H1 (cell line): ENCODE results near the gene ALDOC. TPM values are rescaled to one million over a fixed set of nuclear protein-coding genes. Genes with fewer than 3 reads are reported as not detected.

Experiments used
- CTCF ChIA-PET: fragments of 300-600 bp; sonication (Branson Sonifier 250); formaldehyde crosslinking; loops from one replicate; lab custom pipeline; 2021; ENCODE audit not compliant: partially characterized antibody; lab: Charles Lee
- POLR2A ChIA-PET: fragments of 300-600 bp; sonication (Branson Sonifier 250); formaldehyde crosslinking; loops from one replicate; lab custom pipeline; 2021; ENCODE audit warnings: inconsistent platforms; ENCODE audit not compliant: partially characterized antibody; lab: Charles Lee
- DNase-seq, 2 experiments: peaks; one replicate each; pipeline versions ENCODE4 v3.0.0 to v3.0.0-alpha.2; 2010 to 2022; ENCODE audit warnings: low spot score in 2 of 2, low read depth in 1 of 2, mixed read lengths in 1 of 2
- FAIRE-seq: peaks from 2 replicates; lab custom pipeline; 2011; peaks lifted over from hg19 to GRCh38; lab: Jason Lieb, UNC
- H2AFZ ChIP-seq: 2 replicates; pipeline ENCODE4 v1.8.1; 2012; ENCODE audit warnings: low read length, inconsistent platforms
- H2AK5ac ChIP-seq: 2 replicates; pipeline ENCODE4 v1.6.1; 2013; ENCODE audit warnings: low read depth, low read length
- H2BK120ac ChIP-seq: replicated peaks from 2 replicates; pipeline ENCODE3; 2013; ENCODE audit warnings: low read depth, low read length, inconsistent platforms
- H2BK12ac ChIP-seq: 2 replicates; pipeline ENCODE4 v1.6.1; 2013; ENCODE audit warnings: low read depth, low read length
- H2BK15ac ChIP-seq: 2 replicates; pipeline ENCODE4 v1.6.1; 2013; ENCODE audit warnings: low read length
- H2BK20ac ChIP-seq: 2 replicates; pipeline ENCODE4 v1.6.1; 2013; ENCODE audit warnings: low read length
- H2BK5ac ChIP-seq: 2 replicates; pipeline ENCODE4 v1.6.1; 2013; ENCODE audit warnings: low read depth, low read length
- H3K14ac ChIP-seq: 2 replicates; pipeline ENCODE4 v1.6.1; 2013; ENCODE audit warnings: inconsistent platforms; ENCODE audit not compliant: insufficient read length
- H3K18ac ChIP-seq: 2 replicates; pipeline ENCODE4 v1.6.1; 2013; ENCODE audit warnings: low read length; ENCODE audit errors: extremely low read depth
- H3K23ac ChIP-seq: 2 replicates; pipeline ENCODE4 v1.6.1; 2013; ENCODE audit warnings: inconsistent platforms; ENCODE audit not compliant: insufficient read length
- H3K23me2 ChIP-seq: 2 replicates; pipeline ENCODE4 v1.6.1; 2013; ENCODE audit warnings: low read depth, low read length
- H3K27ac ChIP-seq: 2 replicates; pipeline ENCODE4 v1.6.1; 2011; ENCODE audit warnings: low read depth, low read length, inconsistent platforms
- H3K27me3 ChIP-seq, 4 experiments: replicated peaks in 1 of 4; 1 replicate in 1 of 4; 2 replicates in 3 of 4; pipeline versions ENCODE4 v1.6.1 to v1.8.1; 2011 to 2013; ENCODE audit warnings: low read length in 3 of 4, mild to moderate bottlenecking in 3 of 4, inconsistent platforms in 2 of 4, mixed read lengths in 2 of 4, moderate library complexity in 1 of 4; ENCODE audit not compliant: control insufficient read depth in 3 of 4, insufficient read depth in 3 of 4; ENCODE audit errors: extremely low read depth in 1 of 4
- H3K36me3 ChIP-seq, 4 experiments: 2 replicates each; pipeline versions ENCODE4 v1.6.1 to v1.8.1; 2011 to 2013; ENCODE audit warnings: mild to moderate bottlenecking in 4 of 4, low read length in 3 of 4, moderate library complexity in 2 of 4, control low read depth in 1 of 4, inconsistent platforms in 1 of 4; ENCODE audit not compliant: insufficient read depth in 4 of 4, control insufficient read depth in 2 of 4
- H3K4ac ChIP-seq: replicated peaks from 2 replicates; pipeline ENCODE3; 2013; ENCODE audit warnings: low read length, low read depth, mixed read lengths, inconsistent platforms; ENCODE audit not compliant: insufficient read length
- H3K4me1 ChIP-seq, 4 experiments: replicated peaks in 1 of 4; 1 replicate in 1 of 4; 2 replicates in 3 of 4; pipeline versions ENCODE4 v1.6.1 to v1.8.1; 2011 to 2013; ENCODE audit warnings: low read length in 3 of 4, inconsistent platforms in 2 of 4, mixed read lengths in 1 of 4; ENCODE audit not compliant: insufficient read depth in 4 of 4, control insufficient read depth in 3 of 4
- H3K4me2 ChIP-seq, 2 experiments: 2 replicates each; pipeline versions ENCODE4 v1.6.1 to v1.8.1; 2011 to 2013; ENCODE audit warnings: low read depth in 2 of 2, low read length in 2 of 2, control low read depth in 1 of 2, inconsistent platforms in 1 of 2, mild to moderate bottlenecking in 1 of 2; ENCODE audit not compliant: insufficient read depth in 1 of 2
- H3K4me3 ChIP-seq, 4 experiments: fragments of 200-600, 300-600 bp in 1 of 4; sonication (generic), shearing (Covaris generic), sonication (Bioruptor Twin) in 1 of 4; 2 replicates each; pipeline versions ENCODE4 v1.5.1 to v1.8.1; 2011 to 2016; ENCODE audit warnings: low read length in 4 of 4, low read depth in 3 of 4, control low read depth in 2 of 4, inconsistent platforms in 2 of 4, mild to moderate bottlenecking in 2 of 4, mixed read lengths in 1 of 4, moderate library complexity in 1 of 4; ENCODE audit not compliant: insufficient read depth in 2 of 4; ENCODE audit errors: extremely low read depth in 1 of 4
- H3K56ac ChIP-seq: replicated peaks from 2 replicates; pipeline ENCODE3; 2013; ENCODE audit warnings: low read depth, mild to moderate bottlenecking, mixed read lengths, low read length, inconsistent platforms; ENCODE audit not compliant: insufficient read length
- H3K79me1 ChIP-seq: 2 replicates; pipeline ENCODE4 v1.6.1; 2013; ENCODE audit warnings: low read depth, low read length, control low read depth
- H3K79me2 ChIP-seq, 2 experiments: 2 replicates each; pipeline versions ENCODE4 v1.6.1 to v1.8.1; 2012 to 2013; ENCODE audit warnings: low read length in 2 of 2, mild to moderate bottlenecking in 2 of 2, inconsistent platforms in 1 of 2; ENCODE audit not compliant: insufficient read depth in 2 of 2, control insufficient read depth in 1 of 2
- H3K9ac ChIP-seq, 4 experiments: replicated peaks in 1 of 4; 1 replicate in 1 of 4; 2 replicates in 3 of 4; pipeline versions ENCODE4 v1.6.1 to v1.8.1; 2011 to 2013; ENCODE audit warnings: low read depth in 3 of 4, low read length in 3 of 4, control low read depth in 2 of 4, mild to moderate bottlenecking in 2 of 4, moderate library complexity in 2 of 4, inconsistent platforms in 1 of 4; ENCODE audit errors: extremely low read depth in 1 of 4
- H3K9me3 ChIP-seq, 2 experiments: 2 replicates each; pipeline versions ENCODE4 v1.6.1 to v1.8.1; 2012 to 2013; ENCODE audit warnings: mild to moderate bottlenecking in 2 of 2, moderate library complexity in 2 of 2, control low read depth in 1 of 2, inconsistent platforms in 1 of 2, low read depth in 1 of 2, low read length in 1 of 2, mixed read lengths in 1 of 2; ENCODE audit not compliant: insufficient read depth in 2 of 2
- H4K20me1 ChIP-seq, 2 experiments: replicated peaks in 1 of 2; 2 replicates each; pipeline versions ENCODE3 to v1.8.1; 2011 to 2013; ENCODE audit warnings: inconsistent platforms in 2 of 2, low read length in 2 of 2, mild to moderate bottlenecking in 1 of 2; ENCODE audit not compliant: insufficient read depth in 2 of 2, control insufficient read depth in 1 of 2
- H4K5ac ChIP-seq: 2 replicates; pipeline ENCODE4 v1.6.1; 2013; ENCODE audit warnings: low read length, low read depth, mixed read lengths, inconsistent platforms; ENCODE audit not compliant: insufficient read length
- H4K8ac ChIP-seq: 2 replicates; pipeline ENCODE4 v1.8.0; 2013; ENCODE audit warnings: mild to moderate bottlenecking, moderate library complexity, low read length, inconsistent platforms; ENCODE audit not compliant: insufficient read depth; ENCODE audit errors: extremely low read depth
- H4K91ac ChIP-seq: replicated peaks from 2 replicates; pipeline ENCODE3; 2013; ENCODE audit warnings: low read length, mixed read lengths, inconsistent platforms; ENCODE audit not compliant: insufficient read length
- CREB1 ChIP-seq: IDR thresholded peaks from 2 replicates; pipeline ENCODE4 v1.6.1; 2012; ENCODE audit warnings: inconsistent platforms
- GTF2F1 ChIP-seq: IDR thresholded peaks from 2 replicates; pipeline ENCODE4 v1.6.1; 2012; ENCODE audit warnings: low read depth, low read length, improper control_type of control experiment, borderline replicate concordance
- JUN ChIP-seq: IDR thresholded peaks from 2 replicates; pipeline ENCODE4 v1.6.1; 2011; ENCODE audit warnings: low read depth, mild to moderate bottlenecking, improper control_type of control experiment, low read length
- JUND ChIP-seq: IDR thresholded peaks from 2 replicates; pipeline ENCODE4 v1.6.1; 2011; ENCODE audit warnings: mild to moderate bottlenecking, improper control_type of control experiment, low read length
- RBBP5 ChIP-seq: IDR thresholded peaks from 2 replicates; pipeline ENCODE4 v1.7.1; 2012; ENCODE audit warnings: low read depth, mild to moderate bottlenecking, inconsistent platforms, low read length, moderate library complexity, borderline replicate concordance
- SIN3A ChIP-seq, 2 experiments: IDR thresholded peaks in 1 of 2; conservative IDR thresholded peaks in 1 of 2; 2 replicates each; pipeline ENCODE4 v1.6.1; 2011 to 2012; ENCODE audit warnings: low read length in 2 of 2, improper control_type of control experiment in 1 of 2, low read depth in 1 of 2, mild to moderate bottlenecking in 1 of 2
- SIX5 ChIP-seq: IDR thresholded peaks from 2 replicates; pipeline ENCODE4 v1.6.1; 2011; ENCODE audit warnings: mild to moderate bottlenecking, low read depth, low read length
- TBP ChIP-seq: IDR thresholded peaks from 2 replicates; pipeline ENCODE4 v1.6.1; 2011; ENCODE audit warnings: low read depth, low read length, improper control_type of control experiment
- TEAD4 ChIP-seq: IDR thresholded peaks from 2 replicates; pipeline ENCODE4 v1.6.1; 2012; ENCODE audit warnings: low read depth, low read length, inconsistent platforms, mixed read lengths
- WGBS, 2 experiments: shearing (Covaris generic) in 1 of 2; methylation state at CpG; one replicate each; pipeline versions ENCODE4 v1.1.6 to v1.1.7; 2013 to 2015; ENCODE audit warnings: low lambda C conversion rate in 2 of 2, mixed read lengths in 2 of 2, inconsistent platforms in 1 of 2, low coverage in 1 of 2, missing lambda C conversion rate in 1 of 2; ENCODE audit not compliant: insufficient replicate concordance in 2 of 2, insufficient coverage in 1 of 2, insufficient read length in 1 of 2; ENCODE audit errors: extremely low coverage in 1 of 2, missing lambda C conversion rate in 1 of 2; 5-methylcytosine and 5-hydroxymethylcytosine counted together
- polyA plus RNA-seq, 7 experiments: library from polyadenylated mRNA; depleted of rRNA in 3 of 7; stranded (reverse) in 5 of 7; unstranded in 2 of 7; fragments of >200 nt in 5 of 7; fragments of 200-250 nt in 2 of 7; gene quantifications; 1 replicate in 5 of 7; 2 replicates in 1 of 7; 4 replicates in 1 of 7; pipeline versions ENCODE4 v1.2.1 to v1.2.3, GENCODE V29; 2011 to 2013; ENCODE audit warnings: missing spikeins in 2 of 7, mixed read lengths in 2 of 7
- total RNA-seq: library from RNA; stranded (reverse); fragmentation: NEBNext Ultra II Directional; extraction: Animal tissue kit (Norgen Biotek cat#: 25700); gene quantifications from 2 replicates; pipeline ENCODE4 v1.2.1, GENCODE V29; 2021

Gene ALDOC
- total and polyA plus RNA-seq, 2 of the 8 experiments (the other 6 are each of a cell fraction or from before 2014, with no cell fraction given) = 51.6 to 103 TPM

DNA sequence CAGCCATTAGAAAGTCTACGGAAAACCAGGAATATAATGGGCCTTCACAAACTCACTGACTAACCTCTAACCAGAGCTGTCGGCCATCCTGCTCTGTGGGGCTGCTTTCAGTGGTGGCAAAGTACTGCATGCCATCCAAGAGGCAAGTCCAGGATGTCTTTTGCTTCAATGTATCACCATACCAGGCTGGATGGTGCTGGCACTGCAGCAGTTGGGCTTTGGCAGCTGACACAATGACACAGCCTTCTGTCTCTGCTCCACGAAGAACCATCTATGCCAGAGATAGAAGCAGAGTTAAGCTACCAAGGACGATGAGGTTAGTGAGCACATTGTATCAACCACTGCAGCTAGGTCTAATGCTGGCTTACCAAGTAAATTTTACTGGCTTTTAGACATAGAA is 47.0 kb upstream of the ALDOC start:
- Histone ChIP-seq H4K20me1 (peaks cover 2 to 9% of the 10 kb centered on the region in 2 experiments), H3K4me3 (no peak overlapping the region), H3K23me2 (peaks cover 2% of the 10 kb centered on the region; the same call in 1 of the 2 replicates), H2BK12ac (no peak overlapping the region), H3K4ac (no peak overlapping the region), H3K4me2 (no peak overlapping the region), H2BK120ac (no peak overlapping the region), H3K79me2 (no peaks in the 10 kb centered on the region), H2BK5ac (no peak overlapping the region), H3K14ac (no peak overlapping the region), H3K4me1 (no peaks in the 10 kb centered on the region), H3K56ac (no peak overlapping the region), H3K27ac (no peak overlapping the region), H2BK20ac (no peak overlapping the region), H3K36me3 (peaks cover 49 to 82% (median 63%) of the 10 kb centered on the region in 4 experiments), H4K8ac (no peak overlapping the region), H2AK5ac (no peak overlapping the region), H4K91ac (no peak overlapping the region), H3K23ac (no peak overlapping the region), H3K79me1 (peaks cover 2% of the 10 kb centered on the region; the same call in 1 of the 2 replicates), H2AFZ (no peak overlapping the region), H3K18ac (no peak overlapping the region), H3K9ac (no peak overlapping the region), H4K5ac (no peak overlapping the region), H2BK15ac (no peak overlapping the region), H3K27me3 (no peaks in the 10 kb centered on the region), H3K9me3 (no peaks in the 10 kb centered on the region)
- DNase-seq (no peak), FAIRE-seq (no peak)
- ChIA-PET POLR2A (interaction anchor here (0.9 to 14.8 kb wide), 10 partner anchors 8 to 83 kb away, joined by 3 to 163 read pairs (median 4); partner anchors contain the start of genes SDF2, SPAG5 and SUPT6H), CTCF (interaction anchor here (1.3 to 3.6 kb wide), 4 partner anchors 9 to 52 kb away, joined by 3 to 21 read pairs (median 4); partner anchors contain the start of gene RSKR)
- TF ChIP-seq JUND (no peak), CREB1 (no peak), RBBP5 (no peak), SIX5 (no peak), TEAD4 (no peak), JUN (no peak), GTF2F1 (no peak), TBP (no peak), SIN3A (conservative IDR thresholded peaks at IDR 0.05 in 1 of 2, IDR thresholded peaks at IDR 0.05 in 1 of 2; ENCODE audit: low read depth in 1 of 2, low read length in 2 of 2) (no peak)
- 98% methylated on average over 4 of the region's 4 CpGs; no CpG with 5 or more reads in 1 of the 2 experiments for WGBS, 2 experiments
